ENCODE measurements around the gene PLPP2.
A peak's percentile ranks its signal among the peaks of the same experiment; 100 is the strongest.

The PLPP2 gene

GRCh38 chr19:293436-294110 is 2.4 kb upstream of the PLPP2 start:
- H3K4me3 ChIP-seq (ENCODE audit: low read length) = no peak overlapping the region
- no peak overlapping the region for H3K27ac ChIP-seq (ENCODE audit: low read depth, low read length)
- DNase-seq = no peak
- no peak overlapping the region for H2BK5ac ChIP-seq (ENCODE audit: low read length)
- H3K36me3 ChIP-seq (ENCODE audit: control insufficient read depth, insufficient read depth, low read length) = no peaks in the 10 kb centered on the region
- H2BK120ac ChIP-seq (ENCODE audit: low read depth, low read length) = no peak overlapping the region
- H3K56ac ChIP-seq (ENCODE audit: low read length) = no peak overlapping the region
- H3K79me1 ChIP-seq (ENCODE audit: low read length) = no peaks in the 10 kb centered on the region
- no peak overlapping the region for H3K4me2 ChIP-seq (ENCODE audit: low read length)
- H3K23ac ChIP-seq (ENCODE audit: low read length) = no peak overlapping the region
- no peak overlapping the region for H4K8ac ChIP-seq (ENCODE audit: low read depth, low read length)
- H3K4ac ChIP-seq (ENCODE audit: low read depth, low read length) = no peak overlapping the region
- no peak overlapping the region for H2BK15ac ChIP-seq (replicated peaks; ENCODE audit: low read depth)
- H3K27me3 ChIP-seq (ENCODE audit: insufficient read depth, low read length, poor library complexity) = no peaks in the 10 kb centered on the region
- H3K9ac ChIP-seq (ENCODE audit: low read length) = no peak overlapping the region
- H4K5ac ChIP-seq (ENCODE audit: low read length) = no peak overlapping the region
- WGBS (ENCODE audit: extremely low coverage, insufficient coverage, low lambda C conversion rate) = no CpG with 5 or more reads among the region's 14 CpGs
- H3K79me2 ChIP-seq (ENCODE audit: control insufficient read depth, insufficient read depth, low read length) = no peaks in the 10 kb centered on the region
- H3K18ac ChIP-seq (ENCODE audit: low read length) = no peak overlapping the region
- H2AK5ac ChIP-seq (ENCODE audit: low read length) = no peak overlapping the region
- no peaks in the 10 kb centered on the region for H3K4me1 ChIP-seq (ENCODE audit: control insufficient read depth, low read depth, low read length)

DNA sequence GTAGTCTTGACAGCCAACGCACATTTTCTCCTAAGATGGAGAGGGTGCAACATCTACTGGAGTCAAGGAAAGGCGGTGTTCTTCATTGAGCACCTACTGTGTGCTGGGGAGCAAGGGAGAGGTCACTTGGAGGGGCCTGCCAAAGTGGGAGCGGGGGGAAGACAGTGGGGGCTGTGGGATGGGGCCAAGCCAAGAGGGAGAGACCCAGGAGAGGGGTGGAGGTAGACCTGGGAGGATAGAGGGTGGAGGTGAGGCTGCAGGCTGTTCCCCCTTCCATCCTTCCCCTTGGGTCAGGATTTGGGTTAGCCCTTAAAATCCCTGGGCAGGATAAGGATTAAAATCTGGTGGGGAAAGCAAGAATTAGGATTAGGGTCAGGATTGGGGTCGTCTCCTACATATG is 1.7 kb upstream of the PLPP2 start:
- no CpG with 5 or more reads among the region's 4 CpGs for WGBS (ENCODE audit: extremely low coverage, insufficient coverage, low lambda C conversion rate)
- Histone ChIP-seq H2BK120ac (ENCODE audit: low read depth, low read length) (no peak overlapping the region), H2BK5ac (ENCODE audit: low read length) (no peak overlapping the region), H3K4ac (ENCODE audit: low read depth, low read length) (no peak overlapping the region), H3K18ac (ENCODE audit: low read length) (no peak overlapping the region), H3K4me1 (ENCODE audit: control insufficient read depth, low read depth, low read length) (no peaks in the 10 kb centered on the region), H3K4me3 (ENCODE audit: low read length) (no peak overlapping the region), H4K5ac (ENCODE audit: low read length) (no peak overlapping the region), H3K36me3 (ENCODE audit: control insufficient read depth, insufficient read depth, low read length) (no peaks in the 10 kb centered on the region), H3K56ac (ENCODE audit: low read length) (no peak overlapping the region), H4K8ac (ENCODE audit: low read depth, low read length) (no peak overlapping the region), H2AK5ac (ENCODE audit: low read length) (no peak overlapping the region), H3K23ac (ENCODE audit: low read length) (no peak overlapping the region), H2BK15ac (replicated peaks; ENCODE audit: low read depth) (no peak overlapping the region), H3K79me1 (ENCODE audit: low read length) (no peaks in the 10 kb centered on the region), H3K27me3 (ENCODE audit: insufficient read depth, low read length, poor library complexity) (no peaks in the 10 kb centered on the region), H3K4me2 (ENCODE audit: low read length) (no peak overlapping the region), H3K27ac (ENCODE audit: low read depth, low read length) (no peak overlapping the region), H3K9ac (ENCODE audit: low read length) (no peak overlapping the region), H3K79me2 (ENCODE audit: control insufficient read depth, insufficient read depth, low read length) (no peaks in the 10 kb centered on the region)
- no peak for DNase-seq

GRCh38 chr19:292281-292884 is 1.2 kb upstream of the PLPP2 start:
- Histone ChIP-seq H3K4ac (ENCODE audit: low read depth, low read length) (no peak overlapping the region), H3K56ac (ENCODE audit: low read length) (no peak overlapping the region), H3K79me1 (ENCODE audit: low read length) (no peaks in the 10 kb centered on the region), H3K36me3 (ENCODE audit: control insufficient read depth, insufficient read depth, low read length) (no peaks in the 10 kb centered on the region), H2AK5ac (ENCODE audit: low read length) (no peak overlapping the region), H3K27ac (ENCODE audit: low read depth, low read length) (no peak overlapping the region), H2BK5ac (ENCODE audit: low read length) (no peak overlapping the region), H3K4me1 (ENCODE audit: control insufficient read depth, low read depth, low read length) (no peaks in the 10 kb centered on the region), H2BK120ac (ENCODE audit: low read depth, low read length) (no peak overlapping the region), H3K4me2 (ENCODE audit: low read length) (no peak overlapping the region), H3K4me3 (ENCODE audit: low read length) (no peak overlapping the region), H4K8ac (ENCODE audit: low read depth, low read length) (no peak overlapping the region), H3K23ac (ENCODE audit: low read length) (no peak overlapping the region), H3K18ac (ENCODE audit: low read length) (no peak overlapping the region), H3K79me2 (ENCODE audit: control insufficient read depth, insufficient read depth, low read length) (no peaks in the 10 kb centered on the region), H4K5ac (ENCODE audit: low read length) (no peak overlapping the region), H2BK15ac (replicated peaks; ENCODE audit: low read depth) (no peak overlapping the region), H3K27me3 (ENCODE audit: insufficient read depth, low read length, poor library complexity) (no peaks in the 10 kb centered on the region), H3K9ac (ENCODE audit: low read length) (no peak overlapping the region)
- DNase-seq = no peak
- WGBS (ENCODE audit: extremely low coverage, insufficient coverage, low lambda C conversion rate) = no CpG with 5 or more reads among the region's 15 CpGs

- Histone ChIP-seq H3K36me3 (ENCODE audit: control insufficient read depth, insufficient read depth, low read length) (no peaks in the 10 kb centered on the region), H3K79me2 (ENCODE audit: control insufficient read depth, insufficient read depth, low read length) (no peaks in the 10 kb centered on the region), H3K23ac (ENCODE audit: low read length) (no peak overlapping the region), H3K79me1 (ENCODE audit: low read length) (no peaks in the 10 kb centered on the region), H4K8ac (ENCODE audit: low read depth, low read length) (no peak overlapping the region), H3K9ac (ENCODE audit: low read length) (no peak overlapping the region), H3K18ac (ENCODE audit: low read length) (no peak overlapping the region), H2BK5ac (ENCODE audit: low read length) (no peak overlapping the region), H4K5ac (ENCODE audit: low read length) (no peak overlapping the region), H3K4me2 (ENCODE audit: low read length) (no peak overlapping the region), H3K4ac (ENCODE audit: low read depth, low read length) (no peak overlapping the region), H2BK120ac (ENCODE audit: low read depth, low read length) (no peak overlapping the region), H2BK15ac (replicated peaks; ENCODE audit: low read depth) (no peak overlapping the region), H3K27me3 (ENCODE audit: insufficient read depth, low read length, poor library complexity) (no peaks in the 10 kb centered on the region), H3K27ac (ENCODE audit: low read depth, low read length) (no peak overlapping the region), H3K4me1 (ENCODE audit: control insufficient read depth, low read depth, low read length) (no peaks in the 10 kb centered on the region), H3K56ac (ENCODE audit: low read length) (no peak overlapping the region), H3K4me3 (ENCODE audit: low read length) (no peak overlapping the region), H2AK5ac (ENCODE audit: low read length) (no peak overlapping the region)
- DNase-seq = no peak
- WGBS (ENCODE audit: extremely low coverage, insufficient coverage, low lambda C conversion rate) = no CpG with 5 or more reads among the region's 71 CpGs
These were observed 518 bp upstream of the PLPP2 start for GRCh38 chr19:291561-292280.

DNA sequence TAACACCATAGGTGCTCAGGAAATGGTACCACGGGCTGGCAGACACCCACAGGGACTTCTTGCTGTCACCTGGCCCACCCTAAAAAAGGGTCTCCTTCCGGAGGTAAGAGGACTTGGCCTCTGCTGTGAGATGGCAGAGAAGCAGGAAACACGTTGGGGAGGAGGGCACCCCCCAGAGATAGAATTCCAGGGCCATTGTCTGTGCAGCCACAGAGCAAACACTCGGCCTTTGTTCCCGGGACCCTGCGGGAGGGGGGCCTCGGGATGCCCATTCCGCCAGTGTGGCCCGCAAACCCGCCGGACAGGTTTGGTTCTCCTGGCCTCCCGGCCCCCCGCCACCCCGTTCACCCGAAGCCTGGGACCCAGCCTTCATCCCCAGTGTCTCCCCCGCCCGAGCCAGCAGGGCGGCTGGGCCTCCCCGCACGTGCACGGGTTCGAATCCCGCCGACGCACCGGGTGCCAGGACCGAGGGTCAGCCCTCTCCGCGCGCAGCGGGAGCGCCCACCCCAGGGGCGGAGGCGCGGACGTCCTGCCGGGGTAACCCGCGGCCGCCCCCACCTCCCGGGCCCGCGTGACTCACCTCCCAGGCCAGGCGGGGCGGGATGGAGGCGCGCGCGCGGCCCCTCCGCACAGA is 714 bp downstream of the PLPP2 start:
- no CpG with 5 or more reads among the region's 51 CpGs for WGBS (ENCODE audit: extremely low coverage, insufficient coverage, low lambda C conversion rate)
- no peaks in the 10 kb centered on the region for H3K79me1 ChIP-seq (ENCODE audit: low read length)
- peak overlapping the region; percentile 90 for H3K18ac ChIP-seq (ENCODE audit: low read length)
- peak overlapping the region; percentile 91 for H2BK120ac ChIP-seq (ENCODE audit: low read depth, low read length)
- no peak overlapping the region for H2BK15ac ChIP-seq (replicated peaks; ENCODE audit: low read depth)
- no peak overlapping the region for H3K23ac ChIP-seq (ENCODE audit: low read length)
- no peak for DNase-seq
- H3K36me3 ChIP-seq (ENCODE audit: control insufficient read depth, insufficient read depth, low read length) = no peaks in the 10 kb centered on the region
- peak overlapping the region; percentile 87 for H3K27ac ChIP-seq (ENCODE audit: low read depth, low read length)
- H3K4me1 ChIP-seq (ENCODE audit: control insufficient read depth, low read depth, low read length) = no peaks in the 10 kb centered on the region
- no peak overlapping the region for H2AK5ac ChIP-seq (ENCODE audit: low read length)
- no peaks in the 10 kb centered on the region for H3K79me2 ChIP-seq (ENCODE audit: control insufficient read depth, insufficient read depth, low read length)
- peak overlapping the region; percentile 85 for H3K56ac ChIP-seq (ENCODE audit: low read length)
- peak overlapping the region; percentile 61 for H3K4me2 ChIP-seq (ENCODE audit: low read length)
- H3K9ac ChIP-seq (ENCODE audit: low read length) = peak overlapping the region; percentile 68
- peak overlapping the region; percentile 44 for H4K8ac ChIP-seq (ENCODE audit: low read depth, low read length)
- H3K4me3 ChIP-seq (ENCODE audit: low read length) = peak overlapping the region; percentile 10
- no peaks in the 10 kb centered on the region for H3K27me3 ChIP-seq (ENCODE audit: insufficient read depth, low read length, poor library complexity)
- H2BK5ac ChIP-seq (ENCODE audit: low read length) = no peak overlapping the region
- H3K4ac ChIP-seq (ENCODE audit: low read depth, low read length) = peak overlapping the region; percentile 84
- no peak overlapping the region for H4K5ac ChIP-seq (ENCODE audit: low read length)
